CD14-positive monocyte (primary cell): ENCODE data around the gene GPSM1. TPM values are rescaled to one million over a fixed set of nuclear protein-coding genes. Genes with fewer than 3 reads are reported as not detected.

Source experiments
- DNase-seq, 3 donors: peaks; one replicate each; pipeline ENCODE4 v3.0.0-alpha.2; 2011 to 2022
- H2AFZ ChIP-seq: 2 replicates; pipeline ENCODE4 v1.6.0; 2012; ENCODE audit warnings: mild to moderate bottlenecking, low read depth, low read length, inconsistent platforms; ENCODE audit not compliant: insufficient read depth, poor library complexity, severe bottlenecking
- H3K27ac ChIP-seq, 2 donors: 1 replicate in 1 of 2; 2 replicates in 1 of 2; pipeline ENCODE4 v1.5.1; 2012 to 2013; ENCODE audit warnings: low read length in 2 of 2, control low read depth in 1 of 2, inconsistent platforms in 1 of 2, low read depth in 1 of 2, mild to moderate bottlenecking in 1 of 2
- H3K27me3 ChIP-seq, 2 donors: one replicate each; pipeline versions ENCODE4 v1.6.0 to v1.6.1; 2011 to 2013; ENCODE audit warnings: low read length in 2 of 2; ENCODE audit not compliant: control insufficient read depth in 2 of 2, insufficient read depth in 2 of 2
- H3K36me3 ChIP-seq, 2 donors: replicated peaks in 1 of 2; 1 replicate in 1 of 2; 2 replicates in 1 of 2; pipeline versions ENCODE4 v1.5.1 to v1.6.1; 2012 to 2013; ENCODE audit warnings: low read length in 2 of 2, control low read depth in 1 of 2, inconsistent platforms in 1 of 2, mild to moderate bottlenecking in 1 of 2; ENCODE audit not compliant: insufficient read depth in 2 of 2, control insufficient read depth in 1 of 2
- H3K4me1 ChIP-seq, 2 donors: 1 replicate in 1 of 2; 2 replicates in 1 of 2; pipeline versions ENCODE4 v1.5.1 to v1.6.1; 2012 to 2013; ENCODE audit warnings: low read length in 2 of 2, control low read depth in 1 of 2, inconsistent platforms in 1 of 2, mild to moderate bottlenecking in 1 of 2, moderate library complexity in 1 of 2; ENCODE audit not compliant: insufficient read depth in 2 of 2, control insufficient read depth in 1 of 2
- H3K4me2 ChIP-seq: replicated peaks from 2 replicates; pipeline ENCODE3; 2012; ENCODE audit warnings: low read length, moderate library complexity, mild to moderate bottlenecking; ENCODE audit not compliant: poor library complexity, severe bottlenecking; ENCODE audit errors: extremely low read depth
- H3K4me3 ChIP-seq, 3 experiments: fragments of 200-600 bp in 1 of 3; sonication (generic) in 1 of 3; replicated peaks in 1 of 3; 1 replicate in 2 of 3; 2 replicates in 1 of 3; pipeline ENCODE4 v1.5.1; 2011 to 2013; ENCODE audit warnings: low read length in 3 of 3, mild to moderate bottlenecking in 3 of 3, control low read depth in 2 of 3, low read depth in 2 of 3, inconsistent platforms in 1 of 3, moderate library complexity in 1 of 3
- H3K79me2 ChIP-seq: 2 replicates; pipeline ENCODE4 v1.6.0; 2012; ENCODE audit warnings: mild to moderate bottlenecking, control low read depth, inconsistent platforms, low read length, moderate library complexity; ENCODE audit not compliant: insufficient read depth
- H3K9ac ChIP-seq: 2 replicates; pipeline ENCODE4 v1.6.0; 2017; ENCODE audit warnings: low read length, mild to moderate bottlenecking; ENCODE audit not compliant: insufficient read depth, poor library complexity, severe bottlenecking
- H3K9me3 ChIP-seq, 2 donors: replicated peaks in 1 of 2; 1 replicate in 1 of 2; 2 replicates in 1 of 2; pipeline versions ENCODE4 v1.5.1 to v1.6.1; 2012 to 2013; ENCODE audit warnings: low read length in 2 of 2, control low read depth in 1 of 2; ENCODE audit not compliant: control insufficient read depth in 1 of 2, insufficient read depth in 1 of 2
- H4K20me1 ChIP-seq: 2 replicates; pipeline ENCODE4 v1.6.0; 2012; ENCODE audit warnings: mild to moderate bottlenecking, low read length, control low read depth, moderate library complexity; ENCODE audit not compliant: insufficient read depth
- H3K27ac Mint-ChIP-seq, 7 donors: one replicate each; pipeline ENCODE4 v1.8.0; 2020; ENCODE audit warnings: mild to moderate bottlenecking in 7 of 7, mixed read lengths in 7 of 7, moderate library complexity in 6 of 7, inconsistent platforms in 2 of 7
- H3K27me3 Mint-ChIP-seq, 3 donors: one replicate each; pipeline ENCODE4 v1.8.0; 2021 to 2022; ENCODE audit warnings: low read depth in 3 of 3, mild to moderate bottlenecking in 3 of 3, mixed read lengths in 3 of 3, moderate library complexity in 3 of 3, inconsistent platforms in 1 of 3
- H3K36me3 Mint-ChIP-seq, 2 donors: one replicate each; pipeline ENCODE4 v1.8.0; 2020; ENCODE audit warnings: mixed read lengths in 2 of 2, inconsistent platforms in 1 of 2, mild to moderate bottlenecking in 1 of 2
- H3K4me1 Mint-ChIP-seq: one replicate; pipeline ENCODE4 v1.8.0; 2020; ENCODE audit warnings: mild to moderate bottlenecking, mixed read lengths
- H3K4me3 Mint-ChIP-seq, 2 donors: one replicate each; pipeline ENCODE4 v1.8.0; 2020; ENCODE audit warnings: mild to moderate bottlenecking in 2 of 2, mixed read lengths in 2 of 2, moderate library complexity in 1 of 2
- H3K9me3 Mint-ChIP-seq, 7 donors: one replicate each; pipeline ENCODE4 v1.8.0; 2020 to 2022; ENCODE audit warnings: mixed read lengths in 7 of 7, mild to moderate bottlenecking in 6 of 7, moderate library complexity in 6 of 7, inconsistent platforms in 2 of 7
- CTCF ChIP-seq: fragments of 200-600 bp; IDR thresholded peaks from one replicate; pipeline ENCODE4 v1.8.0; 2022; ENCODE audit warnings: antibody characterized with exemption, mild to moderate bottlenecking
- WGBS: methylation state at CpG from one replicate; pipeline ENCODE4 v1.1.5; 2013; ENCODE audit warnings: missing lambda C conversion rate; ENCODE audit not compliant: insufficient coverage; 5-methylcytosine and 5-hydroxymethylcytosine counted together
- intact Hi-C, 2 donors: fragments of 100-400 bp; cut with micrococcal nuclease; formaldehyde crosslinking; loops; one replicate each; pipeline versions ENCODE4 v1.15.0 to v1.15.1; 2023
- polyA plus RNA-seq, 3 donors: library from polyadenylated mRNA; depleted of rRNA in 1 of 3; unstranded in 2 of 3; stranded (reverse) in 1 of 3; fragments of 300-500 nt in 2 of 3; fragments of >200 nt in 1 of 3; fragmentation: Illumina TruSeq in 2 of 3; gene quantifications; 1 replicate in 2 of 3; 2 replicates in 1 of 3; pipeline ENCODE4 v1.2.3, GENCODE V29; 2012 to 2021

GPSM1 gene
- polyA plus RNA-seq, 3 donors: 0.67 to 3.1 (median 0.73) TPM

DNA sequence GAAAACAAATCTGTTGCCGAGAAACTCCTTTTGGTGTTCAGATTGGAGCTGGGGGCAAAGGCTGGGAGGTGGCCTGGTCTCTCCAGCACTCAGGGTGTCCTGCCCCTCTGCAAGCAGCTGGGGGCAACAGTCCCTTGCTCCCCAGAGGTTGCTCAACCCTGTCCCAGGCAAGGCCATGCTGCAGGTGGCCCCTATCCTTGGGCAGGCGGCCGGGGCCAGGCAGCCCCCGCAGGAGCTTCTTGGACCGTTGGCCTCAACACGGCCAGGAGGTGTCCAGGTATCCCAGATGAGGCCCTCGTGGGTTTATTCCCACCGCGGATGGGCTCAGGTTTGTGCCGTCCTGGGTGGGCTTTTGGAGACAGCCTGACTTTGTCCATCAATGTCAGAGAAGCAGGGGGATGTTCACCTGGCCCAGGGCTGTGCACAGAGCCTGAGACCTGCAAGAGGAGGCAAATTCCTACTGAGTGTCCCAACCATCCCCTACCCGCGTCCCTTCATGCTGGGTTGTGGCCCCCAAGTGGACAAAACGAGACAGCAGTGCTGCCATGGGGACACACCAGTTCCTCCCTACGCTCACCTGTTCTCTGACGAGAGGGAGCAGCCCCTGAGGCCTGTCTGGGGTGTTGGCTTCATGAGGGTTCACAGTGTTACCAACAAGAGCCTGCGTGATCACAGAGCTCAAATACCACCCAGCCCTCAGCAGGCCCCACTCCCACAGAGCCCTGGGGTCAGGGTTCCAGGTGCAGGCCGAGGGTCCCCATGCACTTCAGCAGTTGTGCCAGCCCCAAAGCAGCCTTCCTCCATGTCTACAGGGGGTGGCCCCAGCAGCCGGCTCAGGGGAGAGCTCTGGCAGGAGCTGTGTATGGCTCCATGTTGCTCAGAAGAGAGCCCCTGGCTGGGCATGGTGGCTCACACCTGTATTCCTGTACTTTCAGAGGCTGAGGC lies 14.0 kb upstream of the GPSM1 start:
- Histone ChIP-seq H3K9ac (no peak overlapping the region), H3K27ac (no peak overlapping the region), H4K20me1 (no peaks in the 10 kb centered on the region), H3K4me3 (no peak overlapping the region), H2AFZ (no peak overlapping the region), H3K9me3 (peaks cover 10 to 26% of the 10 kb centered on the region in 2 donors), H3K79me2 (no peaks in the 10 kb centered on the region), H3K27me3 (peaks cover 0 to 3% of the 10 kb centered on the region in 2 donors), H3K4me2 (no peak overlapping the region), H3K36me3 (no peaks in the 10 kb centered on the region), H3K4me1 (no peaks in the 10 kb centered on the region)
- Mint-ChIP-seq H3K36me3 (peaks cover 0 to 6% of the 10 kb centered on the region in 2 donors), H3K27ac (no peak overlapping the region), H3K4me1 (no peaks in the 10 kb centered on the region), H3K9me3 (peaks cover 15 to 24% (median 18%) of the 10 kb centered on the region in 7 donors), H3K27me3 (peaks cover 0 to 2% (median 0%) of the 10 kb centered on the region in 3 donors), H3K4me3 (no peak overlapping the region)
- TF ChIP-seq CTCF: no peak
- 84% methylated on average over 18 of the region's 18 CpGs for WGBS
- no peak for DNase-seq
- intact Hi-C loops: no loop called here

GRCh38 chr9:136314056-136314416 lies 13.3 kb upstream of the GPSM1 start:
- no peaks in the 10 kb centered on the region for H3K36me3 ChIP-seq
- H3K9ac ChIP-seq: no peak overlapping the region
- H3K9me3 Mint-ChIP-seq: peaks cover 15 to 24% (median 18%) of the 10 kb centered on the region in 7 donors
- H3K79me2 ChIP-seq: no peaks in the 10 kb centered on the region
- H3K36me3 Mint-ChIP-seq: peaks cover 0 to 6% of the 10 kb centered on the region in 2 donors
- H3K4me2 ChIP-seq: no peak overlapping the region
- H3K4me1 Mint-ChIP-seq: no peaks in the 10 kb centered on the region
- H3K27ac Mint-ChIP-seq: no peak overlapping the region
- H3K27ac ChIP-seq: no peak overlapping the region
- intact Hi-C loops: no loop called here
- peaks cover 0 to 2% (median 0%) of the 10 kb centered on the region in 3 donors for H3K27me3 Mint-ChIP-seq
- H3K4me3 ChIP-seq: no peak overlapping the region
- no peak overlapping the region for H3K4me3 Mint-ChIP-seq
- no peak for DNase-seq
- peaks cover 10 to 26% of the 10 kb centered on the region in 2 donors for H3K9me3 ChIP-seq
- H2AFZ ChIP-seq: no peak overlapping the region
- H3K27me3 ChIP-seq: peaks cover 0 to 3% of the 10 kb centered on the region in 2 donors
- WGBS: no CpG with 5 or more reads among the region's 3 CpGs
- no peak for TF ChIP-seq CTCF
- H4K20me1 ChIP-seq: no peaks in the 10 kb centered on the region
- H3K4me1 ChIP-seq: no peaks in the 10 kb centered on the region
